C4-2B (cell line): Measurements from ENCODE around the gene ALDH2.

Experiments
- H3K27ac ChIP-seq: fragments of 450-650 bp; 2 replicates; pipeline ENCODE4 v1.5.1; 2017
- CTCF ChIP-seq: fragments of 450-650 bp; conservative IDR thresholded peaks from 2 replicates; pipeline ENCODE4 v1.5.1; 2017; ENCODE audit warnings: mild to moderate bottlenecking
- ZFX ChIP-seq: fragments of 450-650 bp; IDR thresholded peaks from 2 replicates; pipeline ENCODE4 v1.6.1; 2017

ALDH2 gene

GRCh38 chr12:111792155-111792855 lies 25.6 kb downstream of the ALDH2 start:
- H3K27ac ChIP-seq = no peak overlapping the region
- no peak for TF ChIP-seq ZFX
- no peak for TF ChIP-seq CTCF

- TF ChIP-seq CTCF = no peak
- TF ChIP-seq ZFX = no peak
- no peak overlapping the region for H3K27ac ChIP-seq
These were observed 26.1 kb downstream of the ALDH2 start for GRCh38 chr12:111792856-111793235.

GRCh38 chr12:111798182-111798581 lies 31.4 kb downstream of the ALDH2 start:
- no peak overlapping the region for H3K27ac ChIP-seq
- TF ChIP-seq ZFX = no peak
- no peak for TF ChIP-seq CTCF

DNA sequence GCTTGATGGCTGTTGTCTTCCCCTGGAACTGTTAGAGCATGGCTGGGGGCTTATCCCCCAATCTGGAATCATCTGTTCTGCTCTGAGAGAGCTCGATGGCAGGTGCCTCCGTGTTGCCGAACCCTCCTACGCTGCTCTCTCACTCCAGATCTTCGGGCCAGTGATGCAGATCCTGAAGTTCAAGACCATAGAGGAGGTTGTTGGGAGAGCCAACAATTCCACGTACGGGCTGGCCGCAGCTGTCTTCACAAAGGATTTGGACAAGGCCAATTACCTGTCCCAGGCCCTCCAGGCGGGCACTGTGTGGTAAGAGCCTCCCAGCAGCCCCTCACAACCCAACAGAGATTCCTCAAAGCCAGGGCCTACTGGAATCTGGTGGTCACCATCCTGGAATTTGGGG lies 33.0 kb downstream of the ALDH2 start:
- TF ChIP-seq ZFX (no peak), CTCF (no peak)
- no peak overlapping the region for H3K27ac ChIP-seq

DNA sequence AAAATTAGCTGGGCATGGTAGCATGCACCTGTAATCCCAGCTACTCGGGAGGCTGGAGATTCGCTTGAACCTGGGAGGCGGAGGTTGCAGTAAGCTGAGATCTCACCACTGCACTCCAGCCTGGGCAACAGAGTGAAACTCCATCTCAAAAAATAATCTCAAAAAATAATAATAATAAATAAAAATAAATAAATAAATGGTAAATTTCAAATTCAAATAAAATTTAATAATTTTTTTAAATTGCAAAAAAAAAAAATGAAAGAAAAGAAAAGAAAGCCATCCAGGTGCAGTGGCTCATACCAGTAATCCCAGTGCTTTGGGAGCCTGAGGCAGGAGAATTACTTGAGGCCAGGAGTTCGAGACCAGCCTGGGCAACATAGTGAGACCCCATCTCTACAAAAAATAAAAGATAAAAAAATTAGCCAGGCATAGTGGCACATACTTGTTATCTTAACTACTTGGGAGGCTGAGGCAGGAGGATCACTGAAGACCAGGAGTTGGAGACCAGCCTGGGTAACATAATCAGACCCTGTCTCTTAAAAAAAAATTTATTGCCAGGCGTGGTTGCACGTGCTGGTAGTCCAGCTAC lies 36.4 kb downstream of the ALDH2 start:
- TF ChIP-seq ZFX (no peak), CTCF (no peak)
- no peak overlapping the region for H3K27ac ChIP-seq

GRCh38 chr12:111803851-111804250 lies 37.1 kb downstream of the ALDH2 start:
- H3K27ac ChIP-seq = no peak overlapping the region
- TF ChIP-seq ZFX = no peak

GRCh38 chr12:111806304-111806703 lies 39.6 kb downstream of the ALDH2 start:
- TF ChIP-seq CTCF = no peak
- no peak for TF ChIP-seq ZFX
- no peak overlapping the region for H3K27ac ChIP-seq

DNA sequence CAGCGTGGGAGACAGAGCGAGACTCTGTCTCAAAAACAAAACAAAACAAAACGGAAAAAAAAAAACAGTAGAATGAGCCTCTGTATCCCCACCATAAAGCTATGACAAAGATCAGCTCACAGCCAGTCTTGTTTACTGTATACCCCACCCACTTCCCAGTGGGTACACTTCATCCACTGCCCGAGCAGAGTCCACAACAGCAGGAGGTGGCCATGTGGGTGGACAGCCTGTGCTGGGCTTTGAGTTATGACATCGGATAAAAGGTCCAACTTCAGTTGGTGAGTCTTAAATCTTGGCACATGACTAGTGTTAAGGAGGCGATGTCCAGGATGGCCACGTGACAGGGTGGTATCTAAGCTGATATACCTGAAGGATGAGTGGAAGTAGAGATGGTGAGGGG lies 40.5 kb downstream of the ALDH2 start:
- H3K27ac ChIP-seq = no peak overlapping the region
- TF ChIP-seq ZFX (no peak), CTCF (no peak)
